Activated T-helper 1 cell treated with anti-CD3 and anti-CD28 coated beads, Interleukin-2, amount 50 U/mL, for 16 hours (primary cell): ENCODE results near the gene IP6K3.

ENCODE experiments used
- DNase-seq, 2 donors: peaks; one replicate each; pipeline ENCODE4 v3.0.0-alpha.2; 2020; ENCODE audit warnings: low read depth in 1 of 2, low spot score in 1 of 2

The IP6K3 gene

GRCh38 chr6:33725891-33726673, 20.6 kb downstream of the IP6K3 start:
- DNase-seq, result no peak

DNA sequence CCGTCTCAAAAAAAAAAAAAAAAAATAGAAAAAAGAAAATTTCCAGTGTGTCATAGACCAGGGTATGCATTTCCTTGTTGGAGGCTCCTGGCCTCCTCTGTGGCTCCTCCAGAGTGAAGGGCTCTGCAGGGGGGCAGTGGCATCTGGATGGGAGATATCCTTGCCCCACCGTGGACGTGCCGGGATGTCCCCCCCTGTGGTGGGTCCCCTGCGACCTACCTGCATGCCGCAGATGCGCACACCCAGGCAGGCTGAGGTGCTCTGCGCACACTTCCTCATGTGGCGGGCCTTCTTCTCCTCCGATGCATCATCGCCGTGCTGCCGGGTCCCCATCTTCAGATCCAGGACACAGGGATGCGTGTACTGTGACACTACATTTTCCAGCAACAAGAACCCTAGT, 21.5 kb downstream of the IP6K3 start:
- no peak for DNase-seq

- DNase-seq, result no peak
Observed at GRCh38 chr6:33724102-33725023, 22.3 kb downstream of the IP6K3 start.

GRCh38 chr6:33723371-33724085, 23.2 kb downstream of the IP6K3 start:
- DNase-seq, result no peak

GRCh38 chr6:33722103-33722623, 24.5 kb downstream of the IP6K3 start:
- no peak for DNase-seq

DNA sequence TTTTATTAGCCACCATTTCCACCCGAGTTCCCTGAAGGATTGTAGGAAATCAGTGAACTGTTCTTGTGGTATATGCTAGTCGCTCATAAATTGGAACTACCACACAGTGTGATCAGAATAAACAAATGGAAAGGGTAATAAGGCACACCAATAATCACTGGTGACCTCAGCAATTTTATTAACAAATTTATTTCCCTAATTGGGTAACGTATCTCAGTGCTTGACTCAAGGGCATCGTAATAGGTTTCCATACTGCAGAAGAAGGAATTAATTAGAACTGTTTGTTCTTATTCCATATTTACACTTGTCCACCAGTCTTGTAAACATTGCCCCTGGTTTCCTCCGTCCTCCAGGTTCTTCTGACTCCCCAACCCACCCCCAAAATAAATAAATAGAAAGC, 25.2 kb downstream of the IP6K3 start:
- DNase-seq, result no peak

DNA sequence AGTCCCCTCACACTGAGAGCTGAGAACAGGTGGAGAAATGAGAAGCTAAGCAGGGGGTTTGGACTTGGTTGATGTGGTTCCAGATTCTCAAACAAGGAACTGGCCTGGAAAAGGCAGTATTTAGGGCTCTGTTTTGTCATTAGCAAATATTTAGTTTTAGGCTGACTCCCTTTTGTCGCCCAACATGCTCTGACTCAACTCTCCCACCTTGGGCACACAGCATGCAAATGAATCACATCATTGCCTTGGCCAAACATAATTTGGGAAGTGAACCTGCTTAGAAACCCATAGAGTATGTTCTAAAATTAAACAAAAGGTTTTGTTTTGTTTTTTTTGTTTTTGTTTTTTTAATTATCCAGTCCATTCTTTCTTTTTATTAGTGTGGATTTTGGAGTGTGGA, 25.7 kb downstream of the IP6K3 start:
- no peak for DNase-seq

- no peak for DNase-seq
Observed at GRCh38 chr6:33719326-33719987, 27.2 kb downstream of the IP6K3 start.

DNA sequence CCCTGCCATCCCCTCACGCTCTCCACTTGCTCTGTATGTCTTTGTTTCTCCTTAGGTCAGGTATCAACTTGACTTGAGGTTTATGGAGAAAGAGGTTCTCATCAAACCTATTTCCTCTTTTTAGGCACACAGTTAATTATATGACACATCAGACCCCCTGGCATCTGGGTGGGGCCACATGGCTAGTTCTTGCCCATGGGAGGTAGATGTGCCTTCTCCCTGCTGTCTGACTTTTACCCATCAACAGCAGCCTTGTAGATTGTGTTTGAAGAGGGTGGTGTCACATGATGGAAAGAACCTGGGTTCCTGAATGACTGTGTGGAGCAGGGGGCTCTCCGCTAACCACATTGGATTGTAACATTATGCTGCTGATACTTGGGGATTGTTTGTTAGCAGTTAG, 28.0 kb downstream of the IP6K3 start:
- DNase-seq, result no peak

GRCh38 chr6:33717934-33718455, 28.7 kb downstream of the IP6K3 start:
- DNase-seq, result no peak

DNA sequence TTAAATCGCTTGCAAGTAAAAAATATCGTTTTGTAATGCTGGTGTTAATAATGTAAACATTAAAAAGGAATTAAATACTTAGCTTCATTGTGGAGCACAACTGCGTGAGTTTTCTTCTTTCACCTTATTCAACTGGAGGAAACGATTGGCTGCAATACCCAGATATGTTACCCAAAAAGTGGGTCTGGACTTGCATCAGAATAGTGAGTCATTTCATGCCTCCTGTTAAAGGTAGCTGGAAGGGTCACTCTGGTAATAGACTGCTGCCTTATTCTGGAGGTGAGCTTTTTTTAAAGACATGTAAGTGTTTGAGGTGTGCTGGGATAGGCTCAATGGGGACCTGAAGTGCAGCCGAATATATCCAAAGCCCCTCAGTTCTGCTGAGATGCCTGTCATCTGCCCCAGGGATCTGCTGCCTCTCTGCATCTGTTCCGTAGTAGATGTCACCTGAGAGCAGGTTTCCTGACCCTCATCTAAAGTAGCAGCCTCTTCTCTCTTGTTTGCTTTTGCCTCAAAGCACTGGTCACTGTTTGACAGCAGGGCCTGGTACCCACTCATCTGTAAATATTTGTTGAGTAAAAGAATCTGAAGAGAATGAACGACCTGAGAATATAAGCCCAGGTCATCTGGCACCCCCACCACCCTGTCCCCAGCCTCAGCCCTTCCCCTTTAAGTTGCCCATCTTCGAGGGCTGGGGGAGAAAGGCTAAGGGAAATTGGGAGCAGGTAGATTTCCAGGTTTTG, 29.6 kb downstream of the IP6K3 start:
- no peak for DNase-seq

DNA sequence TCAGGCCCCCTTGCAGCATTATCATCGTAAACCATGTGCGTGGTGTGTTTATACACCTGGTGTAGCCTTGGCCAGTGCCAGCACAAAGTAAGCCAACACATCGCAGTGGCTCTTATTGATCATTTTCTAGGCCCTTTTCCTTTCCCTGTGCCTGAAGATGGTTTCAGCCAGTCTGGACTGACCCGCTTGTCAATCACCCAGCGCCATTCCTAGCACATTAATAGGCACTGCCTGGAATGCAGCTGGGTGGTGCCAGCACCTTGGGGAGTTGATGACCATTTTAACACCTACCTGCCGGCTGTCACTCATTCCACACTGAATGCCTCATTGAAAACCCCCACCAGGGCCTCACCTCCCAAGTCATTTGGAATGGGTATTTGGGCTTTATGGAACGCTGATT, 30.3 kb downstream of the IP6K3 start:
- DNase-seq, result no peak

DNA sequence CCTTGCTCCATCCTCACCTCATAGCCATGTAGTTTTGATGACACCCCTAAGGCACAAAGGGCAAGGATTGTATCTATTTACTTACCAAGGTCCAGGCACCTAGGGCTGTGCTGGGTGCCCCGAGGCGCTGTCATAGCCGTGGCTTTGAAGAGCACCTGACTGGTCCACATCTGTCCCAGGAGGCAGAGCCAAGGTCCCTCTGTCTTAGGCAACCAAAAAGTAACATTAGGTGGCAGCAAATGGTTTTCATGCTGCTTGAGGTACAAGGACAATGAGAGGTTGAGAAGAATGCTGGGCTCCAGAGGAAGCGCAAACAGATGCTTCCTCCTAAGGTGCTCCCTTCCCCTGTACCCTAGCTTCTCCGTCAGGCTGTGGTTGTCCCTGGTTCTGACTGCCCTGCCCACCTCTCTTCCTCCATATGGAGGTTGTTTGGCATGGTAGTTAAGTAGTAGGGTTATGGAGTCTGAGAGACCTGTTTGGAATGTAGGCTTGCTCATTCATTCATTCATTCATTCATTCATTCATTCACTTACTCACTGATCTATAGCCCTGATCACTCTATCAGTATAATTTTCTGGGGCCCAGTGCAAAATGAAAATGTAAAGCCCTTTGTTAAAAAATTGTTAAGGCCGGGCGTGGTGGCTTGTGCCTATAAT, 32.2 kb downstream of the IP6K3 start:
- no peak for DNase-seq

DNA sequence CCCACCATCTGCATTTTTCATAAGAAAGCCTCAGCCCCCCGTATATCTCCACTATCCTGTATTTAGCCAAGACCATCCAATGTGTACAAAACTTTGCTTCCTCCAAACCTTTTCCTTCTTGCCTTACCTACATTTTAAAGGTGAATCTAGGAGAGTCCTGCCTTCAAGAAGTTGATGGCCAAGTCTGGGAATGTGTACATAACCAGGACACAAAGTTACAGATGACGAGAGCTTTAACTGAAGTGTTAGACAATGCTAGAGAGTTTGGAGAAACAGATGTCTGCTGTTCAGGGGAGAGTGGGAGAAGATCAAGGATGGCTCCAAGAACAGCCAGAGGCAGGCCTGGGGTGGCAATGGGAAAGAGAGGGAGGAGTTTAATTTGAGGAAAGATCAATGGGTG, 32.9 kb downstream of the IP6K3 start:
- DNase-seq, result no peak

- no peak for DNase-seq
Observed at GRCh38 chr6:33712914-33713313, 33.8 kb downstream of the IP6K3 start.

DNA sequence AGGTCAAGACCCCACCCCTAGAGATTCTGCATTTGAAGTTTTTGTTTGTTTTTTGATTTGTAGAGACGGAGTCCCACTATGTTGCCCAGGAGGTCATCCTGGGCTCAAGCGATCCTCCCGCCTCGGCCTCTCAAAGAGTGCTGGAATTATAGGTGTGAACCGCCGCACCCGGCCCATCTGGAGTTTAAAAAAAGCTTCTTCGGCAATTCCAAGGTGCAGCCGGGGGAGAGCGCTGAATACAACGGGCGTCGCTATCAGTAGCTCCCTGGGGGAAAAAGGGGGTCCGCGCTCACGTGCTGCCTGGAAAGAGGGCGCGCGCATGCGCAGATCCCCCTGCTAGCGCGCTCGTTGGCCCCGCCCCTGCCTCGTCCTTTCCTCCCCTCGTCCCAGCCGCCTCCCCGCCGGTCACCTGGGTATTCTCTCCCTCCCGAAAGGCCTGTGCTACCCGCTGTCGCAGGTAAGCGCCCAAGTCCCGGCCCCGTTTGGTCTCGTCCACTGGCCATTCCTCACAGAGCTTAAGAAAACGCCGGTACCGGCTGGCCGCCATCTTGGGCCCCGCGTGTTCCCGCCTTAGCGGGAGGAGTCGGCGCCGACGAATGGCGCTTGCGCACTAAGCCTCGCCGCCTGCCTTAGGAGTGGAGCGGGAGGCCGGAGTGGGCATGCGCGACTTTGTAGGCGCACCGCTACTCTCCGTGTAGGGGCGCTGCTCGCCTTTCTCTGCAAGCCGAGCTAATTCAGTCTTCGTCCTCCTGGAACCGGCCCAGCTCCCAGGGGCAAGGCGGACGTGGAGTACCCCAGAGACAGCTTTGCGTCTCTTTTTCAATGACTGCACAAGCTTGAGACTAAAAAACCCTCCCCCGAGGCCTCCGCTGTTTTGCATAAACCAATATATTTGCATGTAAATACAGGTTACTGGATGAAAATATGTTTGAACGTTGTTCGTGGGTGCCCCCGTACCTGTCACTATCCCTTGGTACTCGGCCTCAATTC, 35.3 kb downstream of the IP6K3 start, which contains the start of gene UQCC2:
UQCC2 (minus strand) TSS at position 561 of the 990 bp plus-strand sequence; CDS start at position 547, 14 bp downstream.
- peak; percentile 93 to 95 for DNase-seq

- DNase-seq, result no peak
Observed at GRCh38 chr6:33710296-33711121, 36.2 kb downstream of the IP6K3 start.
